Measurements from ENCODE around the gene PRKRIP1. TPM values are rescaled to one million over a fixed set of nuclear protein-coding genes. Genes with fewer than 3 reads are reported as not detected.
"Not testable (repeated sequence)": the region's sequence is repeated elsewhere in the genome, so short reads cannot be mapped to it uniquely, and the experiment has no call there.

PRKRIP1 gene
- total RNA-seq (2021), result 36.0 and 38.8 TPM in 2 replicates
- long read RNA-seq, transcript PRKRIP1-201 (6 exons, 2,159 nt), result major isoform, 160 of 187 reads
- long read RNA-seq, partial matches to known transcripts, result 12 of 187 reads
- long read RNA-seq, other reads (novel, unspliced or antisense), result 12 of 187 reads

GRCh38 chr7:102395873-102396709, at the start of gene PRKRIP1:
TSS of gene PRKRIP1 (plus strand) at chr7:102396363. CDS start at chr7:102396412, 49 bp downstream.
- Histone ChIP-seq H4K20me1 (ENCODE audit: control insufficient read depth, insufficient read depth, insufficient read length) (no peaks in the 10 kb centered on the region), H2BK12ac (ENCODE audit: insufficient read length, low read depth, low read length) (no peak within 1 kb of the TSS), H2BK120ac (ENCODE audit: low read depth, low read length, poor library complexity, severe bottlenecking) (no peak within 1 kb of the TSS), H3K23ac (ENCODE audit: insufficient read length, low read depth, low read length) (no peak within 1 kb of the TSS), H3K14ac (ENCODE audit: insufficient read depth, low read length) (peak within 1 kb of the TSS; percentile 76), H3K56ac (ENCODE audit: insufficient read length, low read depth, low read length) (peak within 1 kb of the TSS; percentile 27), H3K79me1 (ENCODE audit: insufficient read depth, low read depth, low read length, poor library complexity, severe bottlenecking) (peaks cover 3% of the 10 kb centered on the region), H2AK5ac (ENCODE audit: insufficient read length, low read length) (no peak within 1 kb of the TSS), H3K4me1 (ENCODE audit: insufficient read depth, low read length) (no peaks in the 10 kb centered on the region), H3T11ph (ENCODE audit: low read length) (no peak within 1 kb of the TSS), H4K8ac (replicated peaks; ENCODE audit: insufficient read length, low read depth, low read length) (no peak within 1 kb of the TSS), H3K79me2 (ENCODE audit: insufficient read depth, low read length) (peaks cover 1% of the 10 kb centered on the region; the same call in 1 of the 2 replicates), H3K4ac (ENCODE audit: low read depth, low read length) (no peak within 1 kb of the TSS; the same call in 1 of the 2 replicates), H3K9me3 (ENCODE audit: control insufficient read depth, low read depth, low read length) (no peaks in the 10 kb centered on the region), H2BK15ac (ENCODE audit: low read depth, low read length) (no peak within 1 kb of the TSS), H3K27ac (ENCODE audit: insufficient read length, low read depth, low read length) (peak within 1 kb of the TSS; percentile 89), H3K23me2 (ENCODE audit: insufficient read length, low read depth, low read length, poor library complexity, severe bottlenecking) (peaks cover 9% of the 10 kb centered on the region), H2BK5ac (ENCODE audit: insufficient read length, low read length) (peak within 1 kb of the TSS; percentile 1), H3K18ac (ENCODE audit: insufficient read length, low read depth, low read length) (peak within 1 kb of the TSS; percentile 53), H4K5ac (ENCODE audit: insufficient read length, low read depth, low read length) (peak within 1 kb of the TSS; percentile 28), H3K4me2 (ENCODE audit: insufficient read depth, insufficient read length, low read length) (peak within 1 kb of the TSS; percentile 84), H2BK20ac (ENCODE audit: low read depth, low read length, poor library complexity, severe bottlenecking) (no peak within 1 kb of the TSS), H4K91ac (ENCODE audit: insufficient read length, low read depth, low read length) (no peak within 1 kb of the TSS), H3K27me3 (ENCODE audit: insufficient read depth, low read length) (no peaks in the 10 kb centered on the region), H2AFZ (ENCODE audit: low read length) (peak within 1 kb of the TSS; percentile 1), H3K9ac (ENCODE audit: extremely low read depth, insufficient read length, low read length) (peak within 1 kb of the TSS; percentile 85)
- peak within 1 kb of the TSS; percentile 94 to 97 for H3K4me3 Mint-ChIP-seq
- peak within 1 kb of the TSS; percentile 98 to 100 (median 99) for H3K27ac Mint-ChIP-seq
- no peaks in the 10 kb centered on the region; the same call in 1 of the 2 replicates for H3K27me3 Mint-ChIP-seq (ENCODE audit: low read depth)
- H3K36me3 Mint-ChIP-seq (ENCODE audit: insufficient read depth in 1 of 3, low read depth in 3 of 3), result peaks cover 24 to 55% (median 45%) of the 10 kb centered on the region in 3 experiments; a peak in 6 of 7 replicates
- peaks cover 11 to 12% of the 10 kb centered on the region in 2 experiments for H3K4me1 Mint-ChIP-seq
- peak; percentile 98 for DNase-seq
- WGBS (ENCODE audit: extremely low coverage, insufficient read length, low lambda C conversion rate), result no CpG with 5 or more reads among the region's 59 CpGs
- no peak for TF ChIP-seq CTCF (conservative IDR thresholded peaks at IDR 0.05)
- no peaks in the 10 kb centered on the region; a peak in 1 of 5 replicates for H3K9me3 Mint-ChIP-seq

GRCh38 chr7:102346983-102347382, 49.2 kb upstream of the PRKRIP1 start:
- not testable (repeated sequence) for H3K23ac ChIP-seq (ENCODE audit: insufficient read length, low read depth, low read length); H3K4me1 ChIP-seq (ENCODE audit: insufficient read depth, low read length); H3K9ac ChIP-seq (ENCODE audit: extremely low read depth, insufficient read length, low read length); H4K5ac ChIP-seq (ENCODE audit: insufficient read length, low read depth, low read length); H2AK5ac ChIP-seq (ENCODE audit: insufficient read length, low read length); H2BK15ac ChIP-seq (ENCODE audit: low read depth, low read length); H3K9me3 Mint-ChIP-seq; H3K4me3 Mint-ChIP-seq; H3K4ac ChIP-seq (ENCODE audit: low read depth, low read length); H3K27me3 ChIP-seq (ENCODE audit: insufficient read depth, low read length); H4K20me1 ChIP-seq (ENCODE audit: control insufficient read depth, insufficient read depth, insufficient read length); H3K4me1 Mint-ChIP-seq; H2BK120ac ChIP-seq (ENCODE audit: low read depth, low read length, poor library complexity, severe bottlenecking); H3K79me1 ChIP-seq (ENCODE audit: insufficient read depth, low read depth, low read length, poor library complexity, severe bottlenecking); H2BK20ac ChIP-seq (ENCODE audit: low read depth, low read length, poor library complexity, severe bottlenecking); H3K56ac ChIP-seq (ENCODE audit: insufficient read length, low read depth, low read length); H3T11ph ChIP-seq (ENCODE audit: low read length); H3K79me2 ChIP-seq (ENCODE audit: insufficient read depth, low read length); H3K9me3 ChIP-seq (ENCODE audit: control insufficient read depth, low read depth, low read length); H3K36me3 Mint-ChIP-seq (ENCODE audit: insufficient read depth in 1 of 3, low read depth in 3 of 3); H3K18ac ChIP-seq (ENCODE audit: insufficient read length, low read depth, low read length); H3K23me2 ChIP-seq (ENCODE audit: insufficient read length, low read depth, low read length, poor library complexity, severe bottlenecking); DNase-seq; H3K4me2 ChIP-seq (ENCODE audit: insufficient read depth, insufficient read length, low read length); H3K14ac ChIP-seq (ENCODE audit: insufficient read depth, low read length); H2BK5ac ChIP-seq (ENCODE audit: insufficient read length, low read length); H3K27ac Mint-ChIP-seq; H3K27ac ChIP-seq (ENCODE audit: insufficient read length, low read depth, low read length); H2BK12ac ChIP-seq (ENCODE audit: insufficient read length, low read depth, low read length); H3K27me3 Mint-ChIP-seq (ENCODE audit: low read depth); H4K8ac ChIP-seq (replicated peaks; ENCODE audit: insufficient read length, low read depth, low read length); H4K91ac ChIP-seq (ENCODE audit: insufficient read length, low read depth, low read length); H2AFZ ChIP-seq (ENCODE audit: low read length)
- no CpG with 5 or more reads among the region's 6 CpGs for WGBS (ENCODE audit: extremely low coverage, insufficient read length, low lambda C conversion rate)

All from H9 (cell line).